CD4-positive, alpha-beta T cell treated with Interleukin-15 for 4 hours (primary cell): ENCODE data around the gene MAD2L2.

Experiments
- DNase-seq: peaks from one replicate; pipeline ENCODE4 v3.0.0-alpha.2; 2020; ENCODE audit warnings: low spot score

The MAD2L2 gene

DNA sequence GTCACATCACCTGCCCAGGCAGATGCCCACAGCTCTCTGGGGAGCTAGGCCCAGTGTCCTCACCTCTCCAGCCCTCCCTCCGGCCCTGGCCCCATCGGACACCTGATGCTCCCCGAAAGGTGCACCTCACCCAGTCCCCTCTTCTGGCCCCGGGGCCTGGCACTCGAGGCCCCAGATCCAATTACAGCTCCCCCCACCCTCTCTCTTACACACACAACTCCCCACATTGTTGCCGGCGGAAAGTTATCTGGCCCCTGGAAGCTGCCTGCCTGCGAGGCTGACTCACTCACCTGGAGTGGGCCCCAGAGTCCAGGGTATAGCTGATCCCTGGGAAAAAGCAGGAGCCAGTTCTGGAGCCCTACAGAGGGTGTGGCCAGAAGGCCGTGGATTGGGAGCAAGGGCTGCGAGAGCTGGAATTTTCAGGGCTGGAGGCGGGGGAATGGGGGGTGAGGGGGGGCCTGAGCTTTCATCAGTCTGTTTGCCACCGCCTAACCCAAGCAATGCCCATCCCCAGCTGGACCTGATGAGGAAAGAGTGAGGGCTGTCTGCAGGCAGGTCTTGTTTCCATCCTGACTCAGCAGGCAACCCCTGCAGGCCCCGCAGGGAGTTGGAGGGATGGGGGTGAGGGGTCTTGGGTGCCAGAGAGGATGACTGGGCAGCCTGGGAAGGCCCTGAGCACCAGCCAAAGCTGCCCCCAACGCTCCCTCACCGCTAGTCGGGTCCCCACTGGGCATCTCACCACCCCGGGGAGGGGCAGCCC, 27.7 kb downstream of the MAD2L2 start:
- no peak for DNase-seq

GRCh38 chr1:11652203-11652780, 28.7 kb downstream of the MAD2L2 start:
- no peak for DNase-seq

GRCh38 chr1:11651017-11651416, 29.9 kb downstream of the MAD2L2 start:
- DNase-seq, result no peak

GRCh38 chr1:11650331-11650991, 30.5 kb downstream of the MAD2L2 start:
- DNase-seq, result peak; percentile 79

- DNase-seq, result no peak
Observed at GRCh38 chr1:11649624-11650330, 31.2 kb downstream of the MAD2L2 start.

GRCh38 chr1:11649237-11649623, 31.7 kb downstream of the MAD2L2 start:
- DNase-seq, result no peak

DNA sequence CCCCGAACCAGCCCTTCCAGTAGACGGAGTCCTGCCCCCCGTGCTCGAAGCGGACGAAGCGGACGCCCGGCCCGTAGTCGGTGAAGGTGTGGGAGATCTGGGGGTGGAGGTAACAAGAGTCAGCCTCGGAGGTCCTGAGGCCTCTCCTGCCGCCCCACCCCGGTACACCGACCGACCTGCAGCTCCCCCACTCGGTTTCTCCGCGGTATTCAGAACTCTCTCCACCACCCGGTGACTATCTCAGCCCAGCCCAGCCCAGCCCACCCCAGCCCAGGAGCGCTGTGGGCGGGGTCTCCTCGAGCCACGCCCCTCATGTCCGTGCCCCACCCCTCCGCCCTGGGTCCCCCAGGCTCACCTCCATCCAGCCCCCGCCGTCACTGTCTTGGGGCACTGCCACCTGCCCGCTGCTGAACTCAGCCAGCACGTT, 32.2 kb downstream of the MAD2L2 start:
- DNase-seq, result no peak

DNA sequence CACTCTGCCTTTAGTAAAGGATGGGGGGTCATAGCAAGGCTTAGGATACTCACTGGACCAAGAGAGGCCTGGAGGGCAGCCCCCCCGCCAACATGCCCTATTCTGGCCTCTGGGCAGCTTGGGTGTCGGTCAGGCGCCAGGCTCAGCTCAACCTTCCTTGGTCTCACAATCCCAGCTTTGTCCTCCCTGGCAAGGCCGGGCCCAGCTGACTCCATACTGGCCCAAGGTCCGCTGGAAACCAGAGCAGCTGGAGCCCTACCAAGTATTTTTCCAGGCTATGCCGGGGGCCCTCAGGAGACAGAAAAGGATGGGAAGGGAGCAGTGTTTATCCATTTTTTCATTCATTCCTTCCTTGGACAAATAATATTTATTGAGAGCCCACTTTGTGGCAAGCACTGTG, 32.9 kb downstream of the MAD2L2 start:
- DNase-seq, result no peak

- no peak for DNase-seq
Observed at GRCh38 chr1:11647333-11647732, 33.6 kb downstream of the MAD2L2 start.

DNA sequence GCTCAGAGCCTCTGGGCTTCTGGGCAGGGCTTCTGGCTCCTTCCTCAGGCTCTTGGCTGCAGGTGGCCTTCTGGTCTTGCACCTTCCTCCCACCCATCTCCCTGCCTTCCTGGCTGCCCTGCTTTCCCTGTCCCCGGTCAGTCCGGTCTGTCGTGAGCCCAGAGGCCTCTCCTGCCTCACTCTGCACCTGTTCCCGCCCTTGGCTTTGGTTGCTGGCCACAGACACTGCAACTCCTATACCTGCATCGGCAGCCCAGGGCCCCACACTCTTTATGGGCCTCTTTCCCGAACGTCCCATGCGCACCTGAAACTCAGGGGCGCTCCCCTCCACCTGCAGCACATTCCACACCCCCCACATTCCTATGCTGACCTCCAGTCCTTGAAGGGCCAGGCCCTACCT, 34.6 kb downstream of the MAD2L2 start:
- no peak for DNase-seq

- DNase-seq, result peak; percentile 79
Observed at GRCh38 chr1:11645670-11646265, 35.2 kb downstream of the MAD2L2 start.

DNA sequence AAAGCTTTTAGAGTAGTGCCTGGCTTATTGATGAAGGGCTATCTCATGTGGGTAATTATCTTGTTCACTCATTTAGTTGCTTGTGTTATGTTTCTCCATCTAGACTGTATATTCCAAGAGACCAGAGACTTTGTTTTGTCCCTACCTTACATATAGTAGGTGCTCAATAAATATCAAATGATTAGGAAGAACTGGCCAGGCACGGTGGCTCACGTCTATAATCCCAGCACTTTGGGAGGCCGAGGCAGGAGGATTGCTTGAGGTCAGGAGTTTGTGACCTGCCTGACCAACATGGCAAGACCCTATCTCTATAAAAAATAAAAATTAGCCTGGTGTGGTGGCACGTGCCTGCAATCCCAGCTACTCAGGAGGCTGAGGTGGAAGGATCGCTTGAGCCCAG, 35.7 kb downstream of the MAD2L2 start:
- DNase-seq, result no peak

- no peak for DNase-seq
Observed at GRCh38 chr1:11643782-11644181, 37.2 kb downstream of the MAD2L2 start.

DNA sequence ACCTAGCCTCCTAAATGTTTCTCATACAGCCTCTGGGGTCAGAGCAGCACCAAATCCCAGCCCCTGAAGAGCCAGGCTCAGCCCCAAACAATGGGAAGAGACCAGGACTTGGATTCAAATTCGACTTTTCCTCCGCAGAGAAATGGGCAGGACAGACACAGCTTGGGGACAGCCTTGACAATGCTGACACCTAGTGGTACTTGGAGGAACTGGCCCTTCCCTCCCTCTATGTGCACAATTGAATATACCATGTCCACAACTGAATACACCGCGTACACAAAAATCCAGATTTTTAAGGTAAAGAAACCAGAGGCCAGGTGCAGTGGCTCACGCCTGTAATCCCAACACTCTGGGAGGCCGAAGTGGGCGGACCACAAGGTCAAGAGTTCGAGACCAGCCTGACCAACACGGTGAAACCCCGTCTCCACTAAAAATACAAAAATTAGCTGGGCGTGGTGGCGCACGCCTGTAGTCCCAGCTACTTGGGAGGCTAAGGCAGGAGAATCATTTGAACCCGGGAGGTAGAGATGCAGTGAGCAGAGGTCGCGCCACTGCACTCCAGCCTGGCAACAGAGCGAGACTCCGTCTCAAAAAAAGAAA, 38.4 kb downstream of the MAD2L2 start:
- peak; percentile 74 for DNase-seq

GRCh38 chr1:11641776-11642305, 39.1 kb downstream of the MAD2L2 start:
- no peak for DNase-seq

- no peak for DNase-seq
Observed at GRCh38 chr1:11640944-11641343, 40.0 kb downstream of the MAD2L2 start.

- DNase-seq, result no peak
Observed at GRCh38 chr1:11640101-11640500, 40.8 kb downstream of the MAD2L2 start.

DNA sequence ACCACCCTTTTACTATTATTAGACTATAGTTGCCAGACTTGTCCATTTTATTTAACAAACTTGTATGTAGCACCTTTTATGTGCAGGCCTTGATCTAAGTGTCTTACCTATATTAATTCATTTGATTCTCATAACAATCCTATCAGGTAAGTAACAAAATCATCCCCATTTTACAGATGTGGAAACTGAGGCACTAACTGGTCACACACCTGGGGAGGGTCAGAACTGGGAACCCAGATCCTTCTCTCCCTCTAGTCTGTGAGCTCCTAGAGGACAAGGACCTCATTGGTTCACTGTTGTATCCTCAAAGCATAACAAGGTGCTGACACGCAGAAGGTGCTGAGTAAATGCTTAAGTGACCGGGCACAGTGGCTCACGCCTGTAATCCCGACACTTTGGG, 41.6 kb downstream of the MAD2L2 start:
- DNase-seq, result no peak

- DNase-seq, result no peak
Observed at GRCh38 chr1:11638121-11638520, 42.8 kb downstream of the MAD2L2 start.

- DNase-seq, result no peak
Observed at GRCh38 chr1:11634365-11635192, 46.4 kb downstream of the MAD2L2 start.
